Loucy (cell line): ENCODE measurements around the gene SELENOM.

Experiments
- H2AFZ ChIP-seq: fragments of 200-600 bp; sonication (generic); 2 replicates; pipeline ENCODE4 v1.6.0; 2016; ENCODE audit warnings: antibody characterized with exemption, mild to moderate bottlenecking, low read length, moderate library complexity
- H3F3A ChIP-seq: fragments of 200-600 bp; 2 replicates; pipeline ENCODE4 v1.6.0; 2016; ENCODE audit warnings: antibody characterized with exemption, low read depth, mild to moderate bottlenecking
- H3K27me3 ChIP-seq: fragments of 200-600 bp; sonication (generic); 2 replicates; pipeline ENCODE4 v1.6.1; 2014; ENCODE audit warnings: low read length, mild to moderate bottlenecking; ENCODE audit not compliant: insufficient read depth, poor library complexity, severe bottlenecking
- H3K36me3 ChIP-seq: fragments of 200-600 bp; sonication (generic); 2 replicates; pipeline ENCODE4 v1.6.1; 2016; ENCODE audit warnings: low read length; ENCODE audit not compliant: insufficient read depth
- H3K4me1 ChIP-seq: fragments of 200-600 bp; sonication (generic); 2 replicates; pipeline ENCODE4 v1.5.1; 2014; ENCODE audit warnings: low read length, mild to moderate bottlenecking; ENCODE audit not compliant: insufficient read depth, poor library complexity, severe bottlenecking
- H3K4me2 ChIP-seq: fragments of 200-600 bp; sonication (generic); 2 replicates; pipeline ENCODE4 v1.6.0; 2014; ENCODE audit warnings: antibody characterized with exemption, low read length, low read depth, mild to moderate bottlenecking; ENCODE audit not compliant: poor library complexity, severe bottlenecking
- H3K4me3 ChIP-seq: fragments of 200-600 bp; sonication (generic); 2 replicates; pipeline ENCODE4 v1.5.1; 2014; ENCODE audit warnings: low read length, mild to moderate bottlenecking, mixed read lengths; ENCODE audit not compliant: poor library complexity, severe bottlenecking
- H3K79me2 ChIP-seq: fragments of 200-600 bp; sonication (generic); 2 replicates; pipeline ENCODE4 v1.6.1; 2014; ENCODE audit warnings: low read length; ENCODE audit not compliant: insufficient read depth
- H3K9ac ChIP-seq: fragments of 200-600 bp; sonication (generic); 2 replicates; pipeline ENCODE4 v1.6.0; 2014; ENCODE audit warnings: mild to moderate bottlenecking, low read depth, low read length, moderate library complexity; ENCODE audit not compliant: poor library complexity, severe bottlenecking
- H3K9me2 ChIP-seq: fragments of 200-600 bp; sonication (generic); replicated peaks from 2 replicates; pipeline ENCODE4 v1.6.1; 2016; ENCODE audit warnings: low read depth, low read length, mixed read lengths
- H3K9me3 ChIP-seq: fragments of 200-600 bp; sonication (generic); 2 replicates; pipeline ENCODE4 v1.6.1; 2014; ENCODE audit warnings: mild to moderate bottlenecking, antibody characterized with exemption, low read length, low read depth; ENCODE audit not compliant: insufficient read depth
- H4K20me1 ChIP-seq: fragments of 200-600 bp; sonication (generic); 2 replicates; pipeline ENCODE4 v1.6.0; 2014; ENCODE audit warnings: antibody characterized with exemption, low read length, mild to moderate bottlenecking; ENCODE audit not compliant: insufficient read depth, poor library complexity, severe bottlenecking
- CTCF ChIP-seq: fragments of 200-600 bp; sonication (generic); conservative IDR thresholded peaks from 2 replicates; pipeline ENCODE4 v1.5.1; 2014; ENCODE audit warnings: mild to moderate bottlenecking, antibody characterized with exemption, low read length
- EZH2phosphoT487 ChIP-seq: fragments of 200-600 bp; IDR thresholded peaks from 2 replicates; pipeline ENCODE4 v1.6.1; 2018; ENCODE audit warnings: antibody characterized with exemption, mild to moderate bottlenecking, moderate library complexity, borderline replicate concordance

SELENOM gene

DNA sequence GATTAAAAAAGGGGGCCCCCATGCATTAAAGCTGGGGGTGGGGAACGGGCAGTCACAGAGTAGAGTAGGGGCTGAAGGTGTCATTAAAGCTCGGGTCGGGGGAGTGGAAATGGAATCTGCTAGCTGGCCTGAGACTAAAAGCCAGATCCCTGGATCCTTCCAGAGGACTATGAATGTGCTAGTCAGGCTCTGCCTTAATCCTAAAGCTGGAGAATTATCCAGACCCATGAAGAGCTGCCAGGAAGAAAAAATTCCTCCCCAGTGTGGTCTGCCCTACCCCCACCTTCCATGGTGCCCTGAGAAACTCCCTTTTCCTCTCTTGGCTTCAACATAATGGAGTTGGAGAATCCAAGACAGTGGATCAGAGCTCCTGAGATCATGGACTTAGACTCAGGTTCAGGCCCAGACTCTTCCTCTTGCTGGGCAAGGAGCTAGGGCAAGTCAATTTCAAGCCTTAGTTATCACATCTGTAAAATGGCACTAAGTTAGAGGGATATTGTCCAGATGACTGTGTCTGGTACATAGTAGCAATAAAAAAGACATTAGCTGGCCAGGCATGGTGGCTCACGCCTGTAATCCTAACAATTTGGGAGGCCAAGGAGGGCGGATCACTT lies 50.3 kb downstream of the SELENOM start:
- TF ChIP-seq CTCF = no peak
- TF ChIP-seq EZH2phosphoT487 = no peak

DNA sequence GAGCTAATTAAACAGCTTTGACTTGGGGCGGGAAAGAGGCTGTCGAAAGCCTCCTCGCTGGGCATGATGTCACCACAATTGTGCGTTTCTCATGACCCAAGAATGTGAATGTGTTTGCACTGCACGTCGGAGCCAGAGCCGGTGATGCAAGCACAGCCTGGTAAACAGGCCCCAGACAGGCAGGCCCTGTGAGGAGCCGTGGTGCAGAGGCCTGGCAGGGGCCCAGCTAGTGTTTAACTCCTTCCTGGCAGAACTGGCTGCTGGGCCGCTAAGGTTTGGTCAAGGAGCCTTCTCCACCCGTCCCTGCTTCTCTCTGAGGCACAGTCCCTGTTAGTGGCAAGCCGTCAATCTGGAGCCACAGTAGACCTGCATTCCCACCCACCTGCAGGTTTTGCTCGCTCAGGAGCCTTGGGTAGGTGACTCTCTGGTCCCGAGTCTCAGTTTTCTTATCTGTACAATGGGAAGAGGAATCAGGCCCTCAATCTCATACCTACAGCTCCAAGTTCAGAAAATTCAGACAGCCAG lies 51.7 kb downstream of the SELENOM start:
- Histone ChIP-seq H3K9ac (no peak overlapping the region), H3K9me2 (no peaks in the 10 kb centered on the region), H3K27me3 (no peaks in the 10 kb centered on the region), H2AFZ (no peak overlapping the region), H3K79me2 (no peaks in the 10 kb centered on the region), H4K20me1 (no peaks in the 10 kb centered on the region), H3K36me3 (no peaks in the 10 kb centered on the region), H3K4me3 (no peak overlapping the region), H3K4me2 (no peak overlapping the region), H3F3A (no peaks in the 10 kb centered on the region), H3K9me3 (no peaks in the 10 kb centered on the region), H3K4me1 (no peaks in the 10 kb centered on the region)
- TF ChIP-seq EZH2phosphoT487 = no peak
- TF ChIP-seq CTCF = no peak

More for the DNA sequence above, 50.3 kb downstream of the SELENOM start:
- Histone ChIP-seq H3K9me2 (no peaks in the 10 kb centered on the region), H3K9ac (no peak overlapping the region), H3K36me3 (no peaks in the 10 kb centered on the region), H3K4me1 (no peaks in the 10 kb centered on the region), H4K20me1 (no peaks in the 10 kb centered on the region), H3K27me3 (no peaks in the 10 kb centered on the region), H3K4me3 (no peak overlapping the region), H3K9me3 (no peaks in the 10 kb centered on the region), H3K79me2 (no peaks in the 10 kb centered on the region), H3F3A (no peaks in the 10 kb centered on the region), H2AFZ (no peak overlapping the region), H3K4me2 (no peak overlapping the region)

DNA sequence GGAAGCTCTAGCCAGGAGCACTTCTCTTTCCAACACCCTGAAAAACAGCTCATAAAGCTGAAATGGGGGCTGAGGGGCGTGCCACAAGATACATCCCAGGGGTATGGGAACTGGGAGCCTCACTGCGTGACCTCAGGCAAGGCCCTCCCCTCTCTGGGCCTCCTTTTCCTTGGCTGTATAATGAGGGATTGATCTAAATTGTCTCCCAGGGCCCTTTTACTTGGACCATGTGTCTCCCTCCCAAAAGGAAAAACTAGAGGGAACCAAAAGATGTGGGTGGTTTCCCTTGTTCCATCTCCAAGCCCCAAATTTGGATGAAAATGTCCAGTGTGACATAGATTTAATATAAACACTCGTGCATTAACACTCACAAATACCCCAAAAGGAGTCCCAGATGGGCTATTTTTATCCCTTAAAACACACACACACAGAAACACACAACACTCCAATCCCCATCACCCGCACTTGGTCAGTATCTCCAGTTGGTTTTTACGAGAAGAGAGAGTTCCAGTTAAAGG lies 52.2 kb downstream of the SELENOM start:
- TF ChIP-seq EZH2phosphoT487 = no peak
- TF ChIP-seq CTCF = no peak
- H3K27me3 ChIP-seq = no peaks in the 10 kb centered on the region
- H3F3A ChIP-seq = no peaks in the 10 kb centered on the region
- no peak overlapping the region for H3K4me3 ChIP-seq
- H2AFZ ChIP-seq = no peak overlapping the region
- no peak overlapping the region for H3K9ac ChIP-seq
- no peaks in the 10 kb centered on the region for H3K36me3 ChIP-seq
- no peaks in the 10 kb centered on the region for H3K4me1 ChIP-seq
- no peaks in the 10 kb centered on the region for H3K9me2 ChIP-seq
- no peak overlapping the region for H3K4me2 ChIP-seq
- no peaks in the 10 kb centered on the region for H3K79me2 ChIP-seq
- no peaks in the 10 kb centered on the region for H3K9me3 ChIP-seq
- no peaks in the 10 kb centered on the region for H4K20me1 ChIP-seq
